H9 (cell line): ENCODE measurements around the gene STX2. TPM values are rescaled to one million over a fixed set of nuclear protein-coding genes. Genes with fewer than 3 reads are reported as not detected.

Source experiments
- DNase-seq: peaks from one replicate; pipeline ENCODE4 v3.0.0-alpha.2; 2017
- H2AFZ ChIP-seq: one replicate; pipeline ENCODE4 v1.6.1; 2013; ENCODE audit warnings: mild to moderate bottlenecking, low read length, control low read depth, moderate library complexity
- H2AK5ac ChIP-seq: 2 replicates; pipeline ENCODE4 v1.6.1; 2013; ENCODE audit warnings: low read length, control low read depth, mixed read lengths; ENCODE audit not compliant: insufficient read length
- H2BK120ac ChIP-seq: one replicate; pipeline ENCODE4 v1.6.1; 2013; ENCODE audit warnings: low read depth, mild to moderate bottlenecking, low read length, control low read depth, inconsistent platforms; ENCODE audit not compliant: poor library complexity, severe bottlenecking
- H2BK12ac ChIP-seq: 2 replicates; pipeline ENCODE4 v1.6.1; 2013; ENCODE audit warnings: low read length, control low read depth, mixed read lengths, low read depth; ENCODE audit not compliant: insufficient read length
- H2BK15ac ChIP-seq: 2 replicates; pipeline ENCODE4 v1.6.1; 2013; ENCODE audit warnings: low read depth, low read length, control low read depth
- H2BK20ac ChIP-seq: one replicate; pipeline ENCODE4 v1.6.1; 2013; ENCODE audit warnings: low read depth, mild to moderate bottlenecking, low read length, control low read depth, inconsistent platforms; ENCODE audit not compliant: poor library complexity, severe bottlenecking
- H2BK5ac ChIP-seq: 2 replicates; pipeline ENCODE4 v1.6.1; 2013; ENCODE audit warnings: low read length, control low read depth, mixed read lengths; ENCODE audit not compliant: insufficient read length
- H3K14ac ChIP-seq: 2 replicates; pipeline ENCODE4 v1.6.1; 2013; ENCODE audit warnings: low read length, control low read depth; ENCODE audit not compliant: insufficient read depth
- H3K18ac ChIP-seq: 2 replicates; pipeline ENCODE4 v1.6.1; 2013; ENCODE audit warnings: low read depth, mild to moderate bottlenecking, mixed read lengths, low read length, control low read depth; ENCODE audit not compliant: insufficient read length
- H3K23ac ChIP-seq: 2 replicates; pipeline ENCODE4 v1.6.1; 2013; ENCODE audit warnings: low read length, control low read depth, mixed read lengths, low read depth; ENCODE audit not compliant: insufficient read length
- H3K23me2 ChIP-seq: 2 replicates; pipeline ENCODE4 v1.6.1; 2013; ENCODE audit warnings: low read depth, mild to moderate bottlenecking, mixed read lengths, low read length, control low read depth; ENCODE audit not compliant: insufficient read length, poor library complexity, severe bottlenecking
- H3K27ac ChIP-seq: 2 replicates; pipeline ENCODE4 v1.5.1; 2013; ENCODE audit warnings: low read length, control low read depth, mixed read lengths, low read depth; ENCODE audit not compliant: insufficient read length
- H3K27me3 ChIP-seq: 2 replicates; pipeline ENCODE4 v1.6.1; 2013; ENCODE audit warnings: low read length, control low read depth, inconsistent platforms; ENCODE audit not compliant: insufficient read depth
- H3K4ac ChIP-seq: 2 replicates; pipeline ENCODE4 v1.6.1; 2013; ENCODE audit warnings: low read depth, mild to moderate bottlenecking, control low read depth, inconsistent platforms, low read length, moderate library complexity
- H3K4me1 ChIP-seq: 2 replicates; pipeline ENCODE4 v1.6.1; 2013; ENCODE audit warnings: low read length, control low read depth, inconsistent platforms; ENCODE audit not compliant: insufficient read depth
- H3K4me2 ChIP-seq: 2 replicates; pipeline ENCODE4 v1.6.1; 2013; ENCODE audit warnings: low read length, control low read depth, mixed read lengths; ENCODE audit not compliant: insufficient read length, insufficient read depth
- H3K56ac ChIP-seq: 2 replicates; pipeline ENCODE4 v1.6.1; 2013; ENCODE audit warnings: low read depth, mild to moderate bottlenecking, mixed read lengths, low read length, control low read depth; ENCODE audit not compliant: insufficient read length
- H3K79me1 ChIP-seq: 2 replicates; pipeline ENCODE4 v1.6.1; 2013; ENCODE audit warnings: low read depth, mild to moderate bottlenecking, moderate library complexity, low read length, control low read depth, inconsistent platforms; ENCODE audit not compliant: insufficient read depth, poor library complexity, severe bottlenecking
- H3K79me2 ChIP-seq: 2 replicates; pipeline ENCODE4 v1.6.1; 2013; ENCODE audit warnings: low read length, control low read depth, inconsistent platforms; ENCODE audit not compliant: insufficient read depth
- H3K9ac ChIP-seq: 2 replicates; pipeline ENCODE4 v1.6.1; 2013; ENCODE audit warnings: low read length, control low read depth, mixed read lengths; ENCODE audit not compliant: insufficient read length; ENCODE audit errors: extremely low read depth
- H3K9me3 ChIP-seq: one replicate; pipeline ENCODE4 v1.6.1; 2013; ENCODE audit warnings: low read depth, low read length, inconsistent platforms; ENCODE audit not compliant: control insufficient read depth
- H3T11ph ChIP-seq: one replicate; pipeline ENCODE4 v1.6.1; 2013; ENCODE audit warnings: mild to moderate bottlenecking, low read length, control low read depth, inconsistent platforms
- H4K20me1 ChIP-seq: one replicate; pipeline ENCODE4 v1.6.1; 2013; ENCODE audit not compliant: control insufficient read depth, insufficient read length, insufficient read depth
- H4K5ac ChIP-seq: 2 replicates; pipeline ENCODE4 v1.6.1; 2013; ENCODE audit warnings: low read depth, mild to moderate bottlenecking, mixed read lengths, low read length, control low read depth; ENCODE audit not compliant: insufficient read length
- H4K8ac ChIP-seq: replicated peaks from 2 replicates; pipeline ENCODE4 v1.6.1; 2013; ENCODE audit warnings: low read length, control low read depth, mixed read lengths, low read depth; ENCODE audit not compliant: insufficient read length
- H4K91ac ChIP-seq: 2 replicates; pipeline ENCODE4 v1.6.1; 2013; ENCODE audit warnings: low read depth, mild to moderate bottlenecking, moderate library complexity, mixed read lengths, low read length, control low read depth; ENCODE audit not compliant: insufficient read length
- H3K27ac Mint-ChIP-seq, 3 experiments: 2 replicates in 2 of 3; 3 replicates in 1 of 3; pipeline ENCODE4 v1.8.0; 2020 to 2021; ENCODE audit warnings: mixed read lengths in 3 of 3, mild to moderate bottlenecking in 1 of 3, moderate library complexity in 1 of 3
- H3K27me3 Mint-ChIP-seq: 2 replicates; pipeline ENCODE4 v1.8.0; 2021; ENCODE audit warnings: low read depth, mild to moderate bottlenecking, moderate library complexity, mixed read lengths
- H3K36me3 Mint-ChIP-seq, 3 experiments: 2 replicates in 2 of 3; 3 replicates in 1 of 3; pipeline ENCODE4 v1.8.0; 2020 to 2021; ENCODE audit warnings: low read depth in 3 of 3, mixed read lengths in 3 of 3; ENCODE audit not compliant: insufficient read depth in 1 of 3
- H3K4me1 Mint-ChIP-seq, 2 experiments: 2 replicates each; pipeline ENCODE4 v1.8.0; 2020; ENCODE audit warnings: mixed read lengths in 2 of 2
- H3K4me3 Mint-ChIP-seq, 2 experiments: 2 replicates in 1 of 2; 3 replicates in 1 of 2; pipeline ENCODE4 v1.8.0; 2020 to 2021; ENCODE audit warnings: mild to moderate bottlenecking in 2 of 2, mixed read lengths in 2 of 2, moderate library complexity in 1 of 2
- H3K9me3 Mint-ChIP-seq, 2 experiments: 2 replicates in 1 of 2; 3 replicates in 1 of 2; pipeline ENCODE4 v1.8.0; 2020; ENCODE audit warnings: mild to moderate bottlenecking in 2 of 2, mixed read lengths in 2 of 2, moderate library complexity in 1 of 2
- WGBS: extraction: QIAGEN DNeasy Blood & Tissue Kit; methylation state at CpG from one replicate; pipeline ENCODE4 v1.1.7; 2013; ENCODE audit warnings: missing lambda C conversion rate, low lambda C conversion rate, mixed read lengths; ENCODE audit not compliant: insufficient read length; ENCODE audit errors: extremely low coverage; 5-methylcytosine and 5-hydroxymethylcytosine counted together
- total RNA-seq: library from RNA; stranded (reverse); gene quantifications from 2 replicates; pipeline ENCODE4 v1.2.1, GENCODE V29; 2021
- TF ChIP-seq, protein P1 (sequence below): fragments of 200-600 bp; sonication (generic); conservative IDR thresholded peaks from 3 replicates; pipeline ENCODE4 v1.8.0; 2021; ENCODE audit warnings: antibody characterized with exemption, mild to moderate bottlenecking

The STX2 gene
- total RNA-seq, 1 experiment from 2014 or later, result 19.4 TPM

DNA sequence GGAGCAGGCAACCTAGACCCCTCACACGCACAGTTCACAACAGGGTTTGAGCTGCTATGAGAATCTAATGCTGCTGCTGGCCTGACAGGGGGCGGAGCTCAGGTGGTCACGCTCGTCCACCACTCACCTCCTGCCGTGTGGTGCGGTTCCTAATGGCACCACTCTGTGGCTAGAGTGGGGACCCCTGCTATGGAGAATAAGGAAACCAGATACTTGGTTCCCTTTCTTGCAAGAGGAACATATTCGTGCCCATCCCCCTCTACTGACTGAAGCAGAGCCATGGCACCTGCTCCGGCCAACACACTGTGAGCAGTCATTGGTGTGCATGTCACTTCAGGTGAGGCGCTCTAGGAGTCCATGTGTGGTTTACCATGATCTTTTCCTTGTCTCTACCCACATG, 92.5 kb downstream of the STX2 start:
- H2AFZ ChIP-seq, result no peak overlapping the region
- no peak overlapping the region for H3K23ac ChIP-seq
- no peak overlapping the region for H3K14ac ChIP-seq
- no peak overlapping the region for H3K4ac ChIP-seq
- no peak overlapping the region; a peak in 1 of 7 replicates for H3K27ac Mint-ChIP-seq
- no peaks in the 10 kb centered on the region for H3K27me3 ChIP-seq
- no peak overlapping the region for H2BK120ac ChIP-seq
- no peak overlapping the region for H4K5ac ChIP-seq
- no peak overlapping the region for H2BK5ac ChIP-seq
- no peaks in the 10 kb centered on the region for H3K9me3 ChIP-seq
- peaks cover 0 to 3% of the 10 kb centered on the region in 2 experiments; a peak in 1 of 4 replicates for H3K4me1 Mint-ChIP-seq
- H3K56ac ChIP-seq, result no peak overlapping the region
- no peak overlapping the region for H3K27ac ChIP-seq
- WGBS, result no CpG with 5 or more reads among the region's 9 CpGs
- H2BK20ac ChIP-seq, result no peak overlapping the region
- H4K91ac ChIP-seq, result no peak overlapping the region
- H2BK12ac ChIP-seq, result no peak overlapping the region
- no peak overlapping the region for H4K8ac ChIP-seq
- H4K20me1 ChIP-seq, result no peaks in the 10 kb centered on the region
- H3T11ph ChIP-seq, result no peak overlapping the region
- no peak overlapping the region for H2AK5ac ChIP-seq
- H3K23me2 ChIP-seq, result no peaks in the 10 kb centered on the region
- no peak overlapping the region for H3K9ac ChIP-seq
- H2BK15ac ChIP-seq, result no peak overlapping the region
- H3K36me3 Mint-ChIP-seq, result no peaks in the 10 kb centered on the region
- H3K9me3 Mint-ChIP-seq, result no peaks in the 10 kb centered on the region
- no peak overlapping the region for H3K18ac ChIP-seq
- TF ChIP-seq, protein P1, sequence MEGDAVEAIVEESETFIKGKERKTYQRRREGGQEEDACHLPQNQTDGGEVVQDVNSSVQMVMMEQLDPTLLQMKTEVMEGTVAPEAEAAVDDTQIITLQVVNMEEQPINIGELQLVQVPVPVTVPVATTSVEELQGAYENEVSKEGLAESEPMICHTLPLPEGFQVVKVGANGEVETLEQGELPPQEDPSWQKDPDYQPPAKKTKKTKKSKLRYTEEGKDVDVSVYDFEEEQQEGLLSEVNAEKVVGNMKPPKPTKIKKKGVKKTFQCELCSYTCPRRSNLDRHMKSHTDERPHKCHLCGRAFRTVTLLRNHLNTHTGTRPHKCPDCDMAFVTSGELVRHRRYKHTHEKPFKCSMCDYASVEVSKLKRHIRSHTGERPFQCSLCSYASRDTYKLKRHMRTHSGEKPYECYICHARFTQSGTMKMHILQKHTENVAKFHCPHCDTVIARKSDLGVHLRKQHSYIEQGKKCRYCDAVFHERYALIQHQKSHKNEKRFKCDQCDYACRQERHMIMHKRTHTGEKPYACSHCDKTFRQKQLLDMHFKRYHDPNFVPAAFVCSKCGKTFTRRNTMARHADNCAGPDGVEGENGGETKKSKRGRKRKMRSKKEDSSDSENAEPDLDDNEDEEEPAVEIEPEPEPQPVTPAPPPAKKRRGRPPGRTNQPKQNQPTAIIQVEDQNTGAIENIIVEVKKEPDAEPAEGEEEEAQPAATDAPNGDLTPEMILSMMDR, result no peak
- DNase-seq, result no peak
- no peaks in the 10 kb centered on the region for H3K79me2 ChIP-seq
- H3K4me2 ChIP-seq, result no peak overlapping the region
- H3K4me1 ChIP-seq, result 0 out of 2 replicates have a peak, but pooled peaks cover 4% of the 10 kb centered on the region
- H3K4me3 Mint-ChIP-seq, result no peak overlapping the region
- H3K27me3 Mint-ChIP-seq, result peaks cover 12% of the 10 kb centered on the region
- no peaks in the 10 kb centered on the region for H3K79me1 ChIP-seq
